HepG2 (cell line): Measurements from ENCODE around the gene ASAP2. TPM values are rescaled to one million over a fixed set of nuclear protein-coding genes. Genes with fewer than 3 reads are reported as not detected.

Experiments used
- ATAD3A ChIP-seq: sonication (generic); formaldehyde crosslinking; IDR thresholded peaks from 2 replicates; pipeline ENCODE4 v1.4.0; 2020; ENCODE audit warnings: missing genetic modification reagents
- ATF3 ChIP-seq: sonication (generic); formaldehyde crosslinking; IDR thresholded peaks from 2 replicates; pipeline ENCODE4 v1.4.0; 2020; ENCODE audit warnings: missing genetic modification reagents
- ETV5 ChIP-seq: IDR thresholded peaks from 2 replicates; pipeline ENCODE4 v1.6.1; 2018; ENCODE audit warnings: missing biosample characterization, missing genetic modification reagents, inconsistent platforms, borderline replicate concordance
- FIP1L1 ChIP-seq: fragments of 200-400 bp; formaldehyde crosslinking; IDR thresholded peaks from 2 replicates; pipeline ENCODE4 v1.6.1; 2018; ENCODE audit warnings: low read depth, mild to moderate bottlenecking, low read length, moderate library complexity, borderline replicate concordance; ENCODE audit not compliant: insufficient read depth
- GLMP ChIP-seq: sonication (generic); formaldehyde crosslinking; IDR thresholded peaks from 2 replicates; pipeline ENCODE4 v1.9.0; 2021; ENCODE audit warnings: missing genetic modification reagents, mild to moderate bottlenecking, borderline replicate concordance
- KAT8 ChIP-seq: IDR thresholded peaks from 2 replicates; pipeline ENCODE4 v1.6.1; 2016; ENCODE audit warnings: missing genetic modification reagents, missing compliant biosample characterization
- MTF2 ChIP-seq: sonication (generic); formaldehyde crosslinking; IDR thresholded peaks from 2 replicates; pipeline ENCODE4 v1.5.0; 2020; ENCODE audit warnings: missing genetic modification reagents, borderline replicate concordance
- NFAT5 ChIP-seq: sonication (generic); formaldehyde crosslinking; IDR thresholded peaks from 2 replicates; pipeline ENCODE4 v1.4.0; 2020; ENCODE audit warnings: missing genetic modification reagents
- NKX3-1 ChIP-seq: sonication (generic); formaldehyde crosslinking; IDR thresholded peaks from 2 replicates; pipeline ENCODE4 v1.5.0; 2020; ENCODE audit warnings: missing genetic modification reagents
- PHB2 ChIP-seq: fragments of 450-650 bp; IDR thresholded peaks from 2 replicates; pipeline ENCODE4 v1.6.1; 2018; ENCODE audit not compliant: partially characterized antibody
- POLR2A ChIP-seq, 2 experiments: IDR thresholded peaks; 2 replicates each; pipeline ENCODE4 v1.6.1; 2011; ENCODE audit warnings: low read depth in 2 of 2, low read length in 2 of 2, mild to moderate bottlenecking in 1 of 2, moderate library complexity in 1 of 2; ENCODE audit not compliant: insufficient read depth in 1 of 2
- TGIF2 ChIP-seq: IDR thresholded peaks from 2 replicates; pipeline ENCODE4 v1.6.1; 2016; ENCODE audit warnings: control low read depth, missing compliant biosample characterization
- ZBED4 ChIP-seq: sonication (generic); formaldehyde crosslinking; IDR thresholded peaks from 2 replicates; pipeline ENCODE4 v1.4.0; 2020; ENCODE audit warnings: missing genetic modification reagents, borderline replicate concordance
- ZC3H4 ChIP-seq: sonication (generic); formaldehyde crosslinking; IDR thresholded peaks from 2 replicates; pipeline ENCODE4 v1.4.0; 2020; ENCODE audit warnings: missing genetic modification reagents, borderline replicate concordance
- ZFP82 ChIP-seq: sonication (generic); formaldehyde crosslinking; IDR thresholded peaks from 2 replicates; pipeline ENCODE4 v1.5.1; 2020; ENCODE audit warnings: mild to moderate bottlenecking, missing genetic modification reagents, borderline replicate concordance
- ZNF224 ChIP-seq: sonication (generic); formaldehyde crosslinking; IDR thresholded peaks from 2 replicates; pipeline ENCODE4 v1.5.0; 2020; ENCODE audit warnings: mild to moderate bottlenecking, missing genetic modification reagents
- ZSCAN22 ChIP-seq: sonication (generic); formaldehyde crosslinking; IDR thresholded peaks from 2 replicates; pipeline ENCODE4 v1.4.0; 2020; ENCODE audit warnings: mild to moderate bottlenecking, missing genetic modification reagents
- polyA plus RNA-seq, 8 experiments: library from polyadenylated mRNA; depleted of rRNA in 3 of 8; stranded (reverse) in 7 of 8; unstranded in 1 of 8; fragments of >200 nt; fragmentation: Illumina TruSeq in 4 of 8; extraction: Trizol in 4 of 8; gene quantifications; 2 replicates each; pipeline versions ENCODE4 v1.2.1 to v1.2.3, GENCODE V29; 2011 to 2016; ENCODE audit warnings: low read depth in 4 of 8, missing spikeins in 1 of 8, mixed read lengths in 1 of 8; ENCODE audit not compliant: insufficient read depth in 1 of 8
- total RNA-seq, 5 experiments: library from RNA; depleted of rRNA; stranded (reverse); fragments of >200 nt; fragmentation: Illumina TruSeq; extraction: Trizol; gene quantifications; 2 replicates each; pipeline ENCODE4 v1.2.3, GENCODE V29; 2016; ENCODE audit warnings: low read depth in 1 of 5

Gene ASAP2
- total and polyA plus RNA-seq, 2 of the 13 experiments (the other 11 are each of a cell fraction or from before 2014, with no cell fraction given): 7.3 to 22.3 TPM

GRCh38 chr2:9423100-9423921 lies 216.7 kb downstream of the ASAP2 start, which contains the start of the genes CPSF3 and ITGB1BP1 (continued):
- TF ChIP-seq KAT8 (CRISPR knock-in tag): peak; percentile 93
- TF ChIP-seq ZBED4 (CRISPR knock-in tag): no peak; the same call in 1 of the 2 replicates
- TF ChIP-seq ATF3 (CRISPR knock-in tag): peak; percentile 62
- TF ChIP-seq ZFP82 (CRISPR knock-in tag): peak; percentile 96; the same call in 1 of the 2 replicates
- peak; percentile 80 for TF ChIP-seq TGIF2 (CRISPR knock-in tag)
- TF ChIP-seq POLR2A (IDR thresholded peaks at IDR 0.05; ENCODE audit: insufficient read depth in 1 of 2, low read depth in 2 of 2, low read length in 2 of 2): peak; percentile 54 to 75; a peak in 3 of 4 replicates
- no peak for TF ChIP-seq ZC3H4 (CRISPR knock-in tag)
- TF ChIP-seq ZNF224: no peak
- TF ChIP-seq MTF2 (CRISPR knock-in tag): 0 out of 2 replicates have a peak, but pooled peaks have one; percentile 22
- TF ChIP-seq ZSCAN22 (CRISPR knock-in tag): no peak
- peak; percentile 25; the same call in 1 of the 2 replicates for TF ChIP-seq ATAD3A (CRISPR knock-in tag)
- TF ChIP-seq PHB2: no peak
- peak; percentile 94 for TF ChIP-seq NFAT5 (CRISPR knock-in tag)
- TF ChIP-seq FIP1L1: 0 out of 2 replicates have a peak, but pooled peaks have one; percentile 19
- peak; percentile 77 for TF ChIP-seq ETV5
- peak; percentile 92 for TF ChIP-seq NKX3-1
- TF ChIP-seq GLMP: no peak
